HG03108 (cell line): Measurements from ENCODE around the gene RGS19.

Experiments used
- ATAC-seq: cut with Tn5 transposase; IDR thresholded peaks from one replicate; pipeline ENCODE4 v1.9.1; 2021; ENCODE audit warnings: moderate library complexity; ENCODE audit not compliant: unreplicated experiment

Gene RGS19

DNA sequence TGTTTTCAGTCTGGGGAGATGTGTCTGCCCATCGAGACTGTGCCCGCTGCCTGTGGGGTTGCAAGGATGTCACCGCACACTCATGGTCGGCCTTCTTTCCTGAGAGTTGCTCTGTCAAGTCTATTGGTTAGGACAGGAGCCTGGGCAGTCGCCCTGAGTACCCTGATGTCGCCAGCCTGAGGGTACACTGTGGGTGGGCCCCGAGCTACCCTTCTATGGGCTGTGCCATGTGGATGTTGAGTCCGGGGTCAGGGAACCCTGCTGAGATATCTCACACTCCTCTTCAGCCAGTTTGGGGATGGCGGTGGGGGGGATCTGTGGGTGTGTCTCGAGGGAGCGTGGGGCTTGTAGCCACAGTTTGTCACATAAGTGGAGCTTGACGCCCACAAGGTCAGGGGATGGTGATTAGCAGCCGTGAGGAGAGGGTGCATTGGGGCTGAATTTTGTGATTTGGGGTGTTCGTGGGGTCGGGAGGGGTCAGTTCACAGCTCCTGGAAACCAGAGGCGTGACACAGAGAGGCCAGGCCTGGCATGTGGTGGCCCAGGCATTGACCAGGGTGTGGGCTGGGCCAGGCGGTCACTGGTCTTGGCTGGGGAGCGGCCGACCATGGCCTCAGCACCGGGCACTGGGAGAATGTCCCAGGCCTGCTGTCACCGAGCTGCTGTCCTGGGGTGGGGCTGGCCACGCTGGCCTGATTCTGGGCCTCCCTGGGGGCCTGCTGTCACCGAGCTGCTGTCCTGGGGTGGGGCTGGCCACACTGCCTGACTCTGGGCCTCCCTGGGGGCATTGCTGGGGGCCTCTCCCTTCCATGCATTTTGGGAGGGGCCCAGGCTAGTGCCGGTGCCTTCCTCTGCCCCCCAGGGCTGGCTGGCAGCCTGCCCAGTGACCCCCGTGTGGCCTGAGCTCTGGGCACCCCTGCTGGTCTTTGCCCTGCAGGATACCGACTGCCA lies 29.7 kb upstream of the RGS19 start:
- ATAC-seq, result no peak

DNA sequence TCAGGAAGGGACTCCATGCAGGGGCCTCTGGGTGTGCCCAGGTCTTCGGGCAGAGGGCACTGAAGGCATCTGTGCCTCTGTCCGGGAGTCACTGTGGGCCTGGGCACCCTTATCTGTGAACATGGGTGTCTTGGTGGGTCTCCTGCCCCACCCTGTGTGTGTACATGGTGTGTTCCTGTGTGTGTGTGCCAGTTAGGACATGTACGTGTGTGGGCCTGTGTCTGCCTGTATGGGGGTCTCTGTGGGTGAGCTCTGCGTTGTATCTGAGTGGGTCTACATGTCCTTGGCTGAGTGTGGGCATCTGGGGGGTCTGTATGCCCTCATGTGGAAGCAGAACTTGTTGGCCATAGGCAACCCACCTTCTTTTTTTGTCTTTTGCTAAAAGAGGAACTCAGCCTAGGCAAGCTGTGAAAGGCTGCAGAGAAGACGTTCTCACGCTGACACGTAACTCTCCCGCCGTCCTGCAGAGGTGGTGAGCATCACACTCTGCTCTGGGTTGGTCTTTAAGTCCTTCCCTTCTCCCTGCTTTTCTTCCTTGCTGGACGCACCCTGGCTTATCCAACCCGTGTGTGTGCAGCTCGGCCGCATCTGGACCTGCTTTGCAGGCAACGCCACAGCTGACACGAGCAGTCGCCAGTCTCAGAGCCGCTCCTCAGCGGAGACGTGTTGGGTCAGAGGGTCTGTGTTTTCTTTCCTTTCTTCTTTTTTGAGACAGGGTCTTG lies 28.6 kb upstream of the RGS19 start:
- no peak for ATAC-seq

DNA sequence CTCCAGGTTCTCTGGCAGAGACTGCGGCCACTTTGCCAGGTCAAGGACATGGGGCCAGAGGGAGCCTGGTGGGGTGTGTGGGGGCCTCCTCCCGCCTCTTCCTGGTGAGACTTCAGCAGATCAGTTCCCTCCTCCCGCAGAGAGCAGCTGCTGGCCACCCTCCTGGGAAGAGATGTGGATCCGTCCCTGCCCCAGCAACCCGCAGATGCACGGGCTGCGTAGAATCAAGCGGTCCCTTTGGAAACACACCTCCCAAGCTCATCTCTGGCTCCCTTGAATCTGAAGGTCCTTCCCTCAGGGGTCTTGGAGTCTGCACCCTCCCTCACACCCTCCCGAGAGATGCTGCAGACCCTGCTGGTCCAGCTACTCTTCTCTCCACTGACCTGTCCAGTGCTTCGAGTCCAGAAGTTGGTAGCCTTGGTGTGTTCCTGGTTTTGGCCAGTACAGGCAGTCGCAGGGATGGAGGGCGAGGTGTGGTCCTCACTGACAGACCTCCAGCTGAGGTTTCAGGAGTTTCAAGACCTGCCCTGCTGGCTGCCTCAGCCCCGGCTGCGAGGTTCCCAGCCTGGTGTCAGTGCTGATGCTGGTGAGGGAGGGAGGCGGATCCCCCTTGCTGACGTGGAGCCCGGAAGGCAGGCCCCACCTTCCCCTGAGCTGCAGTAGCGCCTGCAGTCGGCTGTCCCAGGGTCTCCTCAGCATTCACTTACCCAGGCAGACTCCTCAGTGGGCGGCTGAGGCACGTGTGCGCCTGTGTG lies 27.8 kb upstream of the RGS19 start, which contains the start of gene NPBWR2:
NPBWR2 (minus strand) TSS at position 585 of the 755 bp plus-strand sequence. CDS start 734 bp downstream, outside the sequence.
- ATAC-seq, result no peak

DNA sequence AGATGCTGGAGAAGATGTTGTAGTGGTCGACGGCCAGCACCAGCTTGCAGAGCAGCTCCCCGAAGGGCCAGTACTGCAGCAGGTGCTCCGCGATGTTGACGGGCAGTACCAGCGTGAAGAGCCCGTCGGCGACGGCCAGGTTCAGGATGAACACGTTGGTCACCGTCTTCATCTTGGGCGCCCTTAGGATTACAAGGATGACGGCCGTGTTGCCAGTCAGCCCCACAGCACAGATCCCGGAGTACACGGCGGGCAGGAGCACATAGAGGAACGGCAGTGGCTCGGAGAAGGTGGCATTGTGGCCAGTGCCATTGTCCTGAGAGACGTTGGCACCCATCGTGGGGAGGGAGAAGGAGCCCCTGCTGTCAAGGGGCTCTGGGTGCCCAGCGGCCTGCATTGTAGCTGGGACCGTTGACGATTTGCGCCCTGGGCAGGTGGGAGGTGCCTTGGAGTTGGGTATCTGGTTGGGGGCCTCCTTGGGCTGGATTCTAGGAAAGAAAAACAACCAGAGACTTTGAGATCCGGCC lies 27.2 kb upstream of the RGS19 start:
- ATAC-seq, result no peak

DNA sequence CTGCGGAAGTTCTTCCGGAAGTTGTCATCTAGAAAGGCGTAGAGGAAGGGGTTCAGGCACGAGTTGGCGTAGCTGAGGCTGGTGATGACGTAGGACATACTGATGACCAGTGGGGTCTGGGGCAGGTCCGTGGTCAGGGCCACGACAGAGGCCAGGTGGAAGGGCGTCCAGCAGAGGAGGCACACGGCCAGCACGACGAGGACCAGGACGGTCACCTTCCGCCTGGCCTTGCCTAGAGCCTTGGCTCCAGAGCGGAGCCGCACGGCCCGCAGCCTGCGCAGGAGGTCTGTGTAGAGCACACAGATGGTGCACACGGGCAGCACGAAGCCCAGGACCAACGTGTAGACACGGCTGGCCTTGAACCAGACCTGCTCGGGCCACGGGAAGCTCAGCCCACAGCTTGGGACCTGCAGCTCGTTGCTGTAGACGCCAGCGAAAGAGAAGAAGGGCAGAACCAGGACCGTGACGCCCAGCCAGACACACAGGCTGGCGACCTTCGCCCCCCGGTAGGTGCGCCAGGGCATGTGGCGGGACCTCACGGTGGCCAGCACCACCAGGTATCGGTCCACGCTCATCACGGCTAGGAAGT lies 26.6 kb upstream of the RGS19 start:
- ATAC-seq, result no peak

DNA sequence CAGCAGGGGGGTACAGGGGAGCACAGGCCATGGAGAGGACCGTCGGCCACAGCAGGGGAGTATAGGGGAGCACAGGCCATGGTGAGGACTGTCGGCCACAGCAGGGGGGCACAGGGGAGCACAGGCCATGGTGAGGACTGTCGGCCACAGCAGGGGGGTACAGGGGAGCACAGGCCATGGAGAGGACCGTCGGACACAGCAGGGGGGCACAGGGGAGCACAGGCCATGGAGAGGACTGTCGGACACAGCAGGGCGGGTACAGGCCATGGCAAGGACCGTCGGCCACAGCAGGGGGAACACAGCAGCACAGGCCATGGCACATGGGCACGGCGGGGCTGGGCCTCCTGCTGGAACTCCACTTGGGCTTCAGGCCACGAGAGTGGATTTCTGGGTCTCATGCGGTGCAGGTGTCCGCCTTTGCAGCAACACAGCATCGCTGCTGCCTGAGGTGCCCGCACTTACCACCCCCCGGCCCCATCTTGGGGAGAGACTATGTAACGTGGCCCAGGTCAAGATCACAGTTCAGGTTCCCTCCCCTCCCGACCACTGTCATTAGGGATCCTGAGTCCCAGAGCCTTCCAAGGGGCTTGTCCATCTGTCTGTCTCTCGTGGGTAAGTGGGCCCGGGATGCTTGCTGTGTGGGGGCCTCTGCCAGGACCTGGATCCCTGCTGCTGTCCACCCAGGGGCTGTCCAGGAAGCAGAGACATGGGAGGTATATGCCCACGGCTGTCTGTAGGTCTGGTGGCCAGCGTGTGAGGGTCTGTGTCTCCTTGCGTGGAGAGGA lies 25.5 kb upstream of the RGS19 start:
- ATAC-seq, result no peak

DNA sequence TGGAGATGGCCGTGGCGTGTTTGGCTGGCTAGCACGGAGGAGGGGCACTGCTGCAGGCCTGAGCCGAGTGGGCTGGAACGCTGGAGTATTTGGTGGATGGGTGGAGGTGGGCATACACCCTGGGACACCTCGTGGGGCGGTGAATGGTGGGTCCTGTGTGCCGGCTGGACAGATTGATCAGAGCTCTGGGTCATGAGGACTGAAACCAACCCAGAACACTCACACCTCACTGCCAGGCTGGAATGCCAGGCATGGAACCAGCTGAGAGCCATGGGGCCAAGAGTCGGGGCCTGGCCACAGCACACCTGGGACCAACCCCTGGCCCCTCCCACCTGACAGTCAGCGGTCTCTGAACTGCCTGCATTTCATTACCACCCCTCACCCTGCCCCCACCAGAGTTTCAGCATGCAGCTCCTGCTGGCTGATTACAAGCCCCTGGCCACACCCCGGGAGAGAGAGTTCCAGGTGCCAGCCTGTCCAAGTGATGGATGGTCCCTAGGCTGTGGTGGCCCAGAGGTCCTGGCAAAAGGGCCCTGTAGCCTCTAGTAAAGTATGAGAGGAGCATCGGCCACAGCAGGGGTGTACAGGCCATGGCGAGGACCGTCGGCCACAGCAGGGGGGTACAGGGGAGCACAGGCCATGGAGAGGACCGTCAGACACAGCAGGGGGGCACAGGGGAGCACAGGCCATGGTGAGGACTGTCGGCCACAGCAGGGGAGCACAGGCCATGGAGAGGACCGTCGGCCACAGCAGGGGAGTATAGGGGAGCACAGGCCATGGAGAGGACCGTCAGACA lies 24.8 kb upstream of the RGS19 start:
- ATAC-seq, result no peak

DNA sequence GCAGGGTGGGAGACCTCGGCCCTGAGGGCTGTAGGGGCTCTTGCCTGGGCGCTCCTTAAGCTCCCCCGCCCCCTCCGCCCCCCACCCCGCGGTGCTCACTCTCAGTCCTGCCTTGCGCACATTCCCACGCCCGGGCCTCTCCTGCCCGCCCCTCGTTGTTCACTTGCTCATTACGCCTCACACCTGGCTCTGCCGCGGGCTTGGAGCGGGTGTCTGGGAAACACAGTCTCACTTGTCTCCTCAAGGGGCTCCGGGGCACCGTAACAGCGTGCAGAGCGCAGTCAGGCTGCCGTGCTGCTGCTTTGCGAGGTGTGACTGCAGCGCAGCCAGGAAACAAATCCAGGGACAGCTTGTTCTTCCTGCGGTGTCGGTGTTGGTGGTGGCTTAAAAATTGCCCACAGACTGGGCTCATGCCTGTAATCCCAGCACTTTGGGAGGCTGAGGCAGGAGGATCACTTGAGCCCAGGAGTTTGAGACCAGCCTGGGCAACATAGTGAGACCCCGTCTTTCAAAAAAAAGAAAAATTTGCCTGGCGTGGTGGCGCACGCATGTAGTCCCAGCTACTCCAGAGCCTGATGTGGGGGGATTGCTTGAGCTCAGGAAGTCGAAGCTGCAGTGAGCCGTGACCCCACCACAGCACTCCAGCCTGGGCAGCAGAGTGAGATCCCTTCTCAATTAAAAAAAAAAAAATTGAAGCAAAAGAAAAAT lies 23.5 kb upstream of the RGS19 start:
- ATAC-seq, result no peak

DNA sequence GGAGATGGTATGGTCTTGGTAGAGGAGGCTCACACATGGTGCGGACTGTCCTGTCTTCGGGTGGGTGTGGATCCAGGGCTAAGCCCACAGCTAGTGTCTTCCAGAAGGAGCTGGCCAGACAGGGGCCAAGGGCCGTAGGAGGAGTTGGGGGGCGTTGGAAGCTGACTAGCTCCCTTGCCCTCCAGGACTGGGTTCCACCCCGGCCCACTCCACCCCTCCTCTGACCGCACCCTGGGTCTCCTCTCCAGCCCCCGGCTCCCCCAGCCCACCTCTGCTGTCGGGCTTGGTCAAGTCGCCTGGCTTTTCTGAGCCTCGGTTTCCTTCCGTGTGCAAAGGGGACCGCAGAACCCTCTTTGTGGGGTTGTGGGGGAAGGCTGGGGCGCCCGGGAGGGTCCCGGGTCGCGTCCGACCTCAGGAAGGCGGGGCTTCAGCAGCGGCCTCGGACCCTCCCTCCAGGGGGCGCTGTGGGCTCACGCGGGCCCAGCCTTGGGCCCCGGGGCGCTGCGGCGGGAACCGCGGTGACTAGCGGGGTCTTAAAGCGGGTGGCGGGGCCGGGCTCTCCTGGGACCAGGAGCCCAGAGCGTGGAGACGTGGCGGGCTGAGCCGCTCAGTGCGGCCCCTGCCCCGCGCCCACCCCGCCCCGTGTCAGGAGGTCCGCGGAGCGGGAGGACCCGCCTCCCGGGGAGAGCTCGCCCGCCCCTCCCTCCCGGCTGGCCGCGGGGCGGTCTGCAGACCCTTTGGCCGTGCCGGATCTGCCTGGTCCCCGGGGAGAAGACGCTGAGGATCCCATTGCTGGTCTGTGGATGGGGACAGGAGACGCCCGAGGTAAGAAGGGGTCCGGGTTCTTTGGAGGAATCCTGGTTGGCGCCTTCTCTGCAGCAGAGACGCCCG lies 22.7 kb upstream of the RGS19 start:
- ATAC-seq, result no peak

DNA sequence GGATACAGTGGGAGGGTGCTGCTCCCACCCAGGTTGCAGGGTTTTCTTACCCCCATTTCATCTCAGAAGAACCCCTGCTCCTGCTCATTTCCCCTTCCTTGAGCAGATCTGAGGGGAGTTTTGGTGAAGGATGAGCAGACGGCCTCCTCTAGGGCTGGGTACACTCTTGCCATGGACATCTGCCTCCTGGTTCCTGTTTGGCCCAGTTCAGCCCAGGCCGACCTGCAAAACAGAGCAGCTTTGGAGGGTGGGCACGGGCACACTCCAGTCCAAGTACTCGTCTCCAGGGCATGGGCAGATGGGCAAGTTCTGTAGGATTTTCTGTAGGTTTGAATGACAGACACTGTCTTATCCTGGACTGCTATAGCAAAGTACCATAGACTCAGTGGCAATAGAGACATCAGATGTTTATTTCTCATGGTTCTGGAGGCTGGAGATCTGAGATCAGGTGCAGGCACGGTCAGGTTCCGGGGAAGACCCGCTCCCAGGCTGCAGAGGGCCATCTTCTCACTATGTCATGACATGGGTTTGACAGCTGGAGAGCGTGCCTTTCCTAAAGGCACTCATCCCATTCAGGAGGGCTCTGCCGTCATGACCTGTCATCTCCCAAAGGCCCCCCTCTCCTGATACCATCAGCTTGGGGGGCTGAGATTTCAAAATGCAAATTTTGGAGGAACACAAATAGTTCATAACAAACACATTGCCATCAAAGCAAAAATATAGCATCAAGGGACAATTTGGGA lies 21.8 kb upstream of the RGS19 start:
- ATAC-seq, result no peak

DNA sequence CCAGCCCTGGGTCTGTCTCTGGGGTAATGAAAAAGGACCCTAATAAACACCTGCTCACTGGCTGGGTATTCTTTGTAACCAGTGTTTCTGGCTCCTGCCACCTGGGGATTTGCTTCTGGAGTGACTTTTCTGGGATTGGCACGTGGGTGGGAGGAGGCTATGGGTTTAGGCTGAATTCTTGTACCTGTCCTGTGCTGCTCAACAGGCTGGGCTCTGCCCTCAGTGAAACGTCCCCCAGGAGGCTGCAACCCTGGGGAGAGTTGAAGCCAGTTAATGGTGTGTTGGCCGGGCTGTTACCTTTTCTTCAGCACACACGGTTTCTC lies 21.2 kb upstream of the RGS19 start:
- no peak for ATAC-seq

DNA sequence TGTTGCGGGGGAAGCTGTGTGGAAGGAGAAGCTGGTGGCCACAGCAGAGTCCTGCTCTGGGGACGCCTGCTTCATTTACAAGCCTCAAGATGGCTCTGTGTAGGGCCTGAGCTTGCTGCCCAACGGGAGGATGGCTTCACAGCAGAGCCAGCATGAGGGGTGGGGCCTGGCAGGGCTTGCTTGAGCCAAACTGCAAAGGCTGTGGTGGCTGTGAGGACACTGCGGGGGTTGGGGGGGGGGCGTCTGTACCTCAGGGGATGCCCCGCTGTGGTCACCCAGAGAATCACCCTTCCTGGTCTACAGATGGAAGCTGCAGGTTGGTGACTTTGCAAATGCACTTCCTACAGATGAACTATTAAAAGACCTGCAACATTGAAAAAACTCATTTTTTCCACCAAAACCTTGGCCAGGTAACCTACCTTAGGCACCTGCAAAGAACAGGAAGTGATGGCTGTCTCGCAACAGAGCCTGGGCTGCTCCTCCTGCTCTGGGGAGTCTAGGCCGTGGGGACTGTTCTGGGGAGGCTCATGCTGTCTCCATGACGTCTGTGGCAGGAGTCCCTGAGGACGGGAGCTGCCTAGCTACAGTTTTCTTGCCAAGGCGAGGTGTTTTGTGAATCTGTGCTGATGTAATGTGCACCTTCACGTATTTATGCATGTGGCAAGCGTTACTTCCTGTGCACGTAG lies 20.7 kb upstream of the RGS19 start:
- no peak for ATAC-seq

DNA sequence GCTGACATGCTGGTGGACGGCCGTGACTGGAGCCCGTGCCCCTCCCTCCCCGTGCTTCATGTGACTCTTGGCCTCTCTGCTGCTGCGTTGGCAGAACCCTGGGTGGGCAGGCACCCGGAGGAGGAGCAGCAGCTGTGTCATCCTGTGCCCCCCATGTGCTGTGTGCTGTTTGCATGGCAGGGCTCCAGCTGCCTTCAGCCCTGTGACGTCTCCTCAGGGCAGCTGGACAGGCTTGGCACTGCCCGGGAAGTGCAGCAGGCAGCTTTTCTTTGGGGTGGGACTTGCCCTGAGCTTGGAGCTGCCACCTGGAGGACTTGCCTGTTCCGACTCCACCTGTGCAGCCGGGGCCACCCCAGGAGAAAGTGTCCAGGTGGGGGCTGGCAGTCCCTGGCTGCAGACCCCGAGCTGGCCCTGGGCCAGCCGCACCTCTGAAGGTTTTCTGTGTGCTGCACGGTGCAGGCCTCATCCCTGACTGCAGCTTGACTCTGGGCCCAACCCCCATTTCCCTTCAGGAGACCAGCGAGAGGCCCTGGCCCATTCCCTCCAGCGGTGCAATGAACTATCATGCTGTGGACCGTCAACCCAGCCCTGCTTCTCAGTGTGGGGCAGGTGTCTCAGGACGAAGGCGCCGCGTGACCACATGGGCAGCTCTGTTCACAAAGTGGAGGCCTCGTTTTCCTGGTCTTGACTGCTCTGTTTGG lies 19.9 kb upstream of the RGS19 start:
- ATAC-seq, result no peak

DNA sequence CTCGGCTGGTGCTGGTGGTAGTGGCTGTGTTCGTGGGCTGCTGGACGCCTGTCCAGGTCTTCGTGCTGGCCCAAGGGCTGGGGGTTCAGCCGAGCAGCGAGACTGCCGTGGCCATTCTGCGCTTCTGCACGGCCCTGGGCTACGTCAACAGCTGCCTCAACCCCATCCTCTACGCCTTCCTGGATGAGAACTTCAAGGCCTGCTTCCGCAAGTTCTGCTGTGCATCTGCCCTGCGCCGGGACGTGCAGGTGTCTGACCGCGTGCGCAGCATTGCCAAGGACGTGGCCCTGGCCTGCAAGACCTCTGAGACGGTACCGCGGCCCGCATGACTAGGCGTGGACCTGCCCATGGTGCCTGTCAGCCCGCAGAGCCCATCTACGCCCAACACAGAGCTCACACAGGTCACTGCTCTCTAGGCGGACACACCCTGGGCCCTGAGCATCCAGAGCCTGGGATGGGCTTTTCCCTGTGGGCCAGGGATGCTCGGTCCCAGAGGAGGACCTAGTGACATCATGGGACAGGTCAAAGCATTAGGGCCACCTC lies 19.2 kb upstream of the RGS19 start:
- ATAC-seq, result no peak

DNA sequence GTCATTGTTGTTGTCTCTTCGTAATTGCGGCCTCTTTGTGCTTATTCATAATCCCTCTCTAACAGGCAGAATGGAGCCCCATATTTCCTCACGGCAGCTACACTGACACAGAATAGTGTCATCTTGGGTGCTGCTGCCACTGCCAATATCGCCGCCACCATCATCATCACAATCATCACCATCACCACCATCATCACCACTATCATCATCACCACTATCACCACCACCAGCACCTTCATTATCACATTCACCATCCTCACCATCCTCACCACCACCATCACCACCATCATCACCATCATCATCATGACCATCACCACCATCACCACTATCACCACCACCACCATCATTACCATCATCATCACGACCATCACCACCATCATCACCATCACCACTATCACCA lies 17.2 kb upstream of the RGS19 start:
- no peak for ATAC-seq

DNA sequence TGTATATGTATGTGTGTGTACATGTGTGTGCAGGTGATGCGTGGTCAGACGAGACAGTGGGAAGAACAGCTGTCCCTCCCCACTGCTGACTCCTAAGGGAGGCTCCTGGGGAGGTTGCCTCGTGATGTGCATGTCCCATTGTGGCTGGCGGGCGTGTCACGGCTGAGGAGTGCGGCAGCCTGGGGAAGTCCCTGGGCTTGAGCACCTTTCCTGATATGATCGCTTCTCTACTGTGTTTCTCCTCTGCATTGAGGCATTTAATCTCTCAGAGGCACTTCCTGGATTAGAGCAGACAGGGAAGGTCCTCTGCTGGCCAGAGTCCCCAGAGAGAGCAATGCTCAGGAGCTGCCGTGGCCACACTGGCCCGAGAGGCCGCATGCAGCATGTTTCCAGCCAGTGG lies 16.6 kb upstream of the RGS19 start:
- no peak for ATAC-seq
